Heart left ventricle (tissue), 16 donors: Measurements from ENCODE around the gene TNIP1. TPM values are rescaled to one million over a fixed set of nuclear protein-coding genes. Genes with fewer than 3 reads are reported as not detected.

ENCODE experiments used
- ATAC-seq, 4 donors: fragments of 200-7000 bp; cut with Tn5 transposase; one replicate each; pipeline ENCODE4 v1.9.1; 2020 to 2022; ENCODE audit warnings: moderate library complexity in 4 of 4, mild to moderate bottlenecking in 3 of 4, moderate number of reproducible peaks in 1 of 4
- DNase-seq, 5 donors: peaks; one replicate each; pipeline ENCODE4 v3.0.0-alpha.2; 2020
- H3K27ac ChIP-seq, 12 donors: fragments of 200-600 bp; sonication (generic) in 4 of 12; one replicate each; pipeline versions ENCODE4 v1.5.0 to v1.8.0; 2016 to 2022; ENCODE audit warnings: mild to moderate bottlenecking in 2 of 12
- H3K27me3 ChIP-seq, 9 donors: fragments of 200-600 bp; sonication (generic) in 2 of 9; one replicate each; pipeline versions ENCODE4 v1.5.1 to v1.8.0; 2016 to 2022; ENCODE audit warnings: mild to moderate bottlenecking in 3 of 9
- H3K36me3 ChIP-seq, 9 donors: fragments of 200-600 bp; sonication (generic) in 2 of 9; one replicate each; pipeline versions ENCODE4 v1.5.0 to v1.8.0; 2018 to 2022; ENCODE audit warnings: mild to moderate bottlenecking in 2 of 9
- H3K4me1 ChIP-seq, 12 donors: fragments of 200-600 bp; sonication (generic) in 4 of 12; one replicate each; pipeline versions ENCODE4 v1.5.0 to v1.8.0; 2016 to 2022; ENCODE audit warnings: mild to moderate bottlenecking in 3 of 12
- H3K4me3 ChIP-seq, 12 donors: fragments of 200-600 bp; sonication (generic) in 4 of 12; one replicate each; pipeline versions ENCODE4 v1.5.0 to v1.8.0; 2017 to 2022; ENCODE audit warnings: mild to moderate bottlenecking in 9 of 12, moderate library complexity in 4 of 12
- H3K9me3 ChIP-seq, 12 donors: fragments of 200-600 bp; sonication (generic) in 4 of 12; one replicate each; pipeline versions ENCODE4 v1.5.0 to v1.8.0; 2016 to 2022; ENCODE audit warnings: mild to moderate bottlenecking in 1 of 12
- CTCF ChIP-seq, 12 donors: fragments of 200-600 bp; sonication (generic) in 4 of 12; IDR thresholded peaks; one replicate each; pipeline versions ENCODE4 v1.5.0 to v1.8.0; 2018 to 2022; ENCODE audit warnings: antibody characterized with exemption in 12 of 12, mild to moderate bottlenecking in 5 of 12
- POLR2A ChIP-seq, 2 donors: fragments of 450-650 bp; IDR thresholded peaks; one replicate each; pipeline ENCODE4 v1.6.1; 2017; ENCODE audit warnings: antibody characterized with exemption in 2 of 2, mild to moderate bottlenecking in 2 of 2, moderate library complexity in 2 of 2
- WGBS, 4 donors: extraction: QIAGEN DNeasy Blood & Tissue Kit in 2 of 4; methylation state at CpG; one replicate each; pipeline versions ENCODE4 v1.1.5 to v1.1.7; 2013 to 2018; 5-methylcytosine and 5-hydroxymethylcytosine counted together
- intact Hi-C, 10 donors: fragments of 100-400 bp; cut with DNase I; formaldehyde crosslinking; loops; one replicate each; pipeline versions ENCODE4 v1.11.1 to v1.14.2; 2022
- polyA plus RNA-seq, 2 donors: library from polyadenylated mRNA; stranded (reverse); fragments of 200-250 nt; gene quantifications; one replicate each; pipeline ENCODE4 v1.2.3, GENCODE V29; 2013
- total RNA-seq, 9 donors: library from RNA; depleted of rRNA in 2 of 9; stranded (reverse); fragments of >200 nt in 2 of 9; fragmentation: NEBNext Ultra II Directional in 3 of 9; extraction: Animal tissue kit (Norgen Biotek cat#: 25700) in 3 of 9; gene quantifications; one replicate each; pipeline versions ENCODE4 v1.1.0 to v1.2.4, GENCODE V29; 2016 to 2023
- donor health status: ischemic (EF 13 %, LVEDD 7.1; RV severe dilation, severe dysfunction).
- donor health status: healthy with polysubstance abuse.
- donor health status: DM: no; HTN: yes; CAD: no.
- donor health status: DM: no; HTN: no; CAD: no.
- donor health status: ischemic (EF 25% LVEDD 6.9; RV normal size, moderate dysfunction).
- donor health status: ischemic (EF 25% LVEDD 5.7; RV mildly dilated, moderate dysfunction).
- donor health status: healthy.
- donor health status: DM: yes; HTN: yes; CAD: no.
- donor health status: ischemic (EF 35%, LVEDD 5.7; RV mildly dilated, moderate dysfunction).
- donor health status: nonischemic (EF 11% LVEDD 7.7; RV severe dilation, severe dysfunction).
- donor health status: DM: yes; HTN: yes; CAD: no.
- donor health status: PGD.
- donor health status: ischemic (EF 29% LVEDD 5.4; RV normal size, mild dysfunction).
- donor health status: nonischemic (EF 23%, LVEDD 6.1; RV moderate dilation, normal function).

Gene TNIP1
- total and polyA plus RNA-seq, 11 donors: 86.0 to 180 (median 108) TPM

GRCh38 chr5:151056379-151057325 is 24.2 kb downstream of the TNIP1 start:
- WGBS, 4 donors: 92 to 97% (median 94%) methylated on average over 21 to 25 of the region's 25 CpGs
- H3K27me3 ChIP-seq: no peaks in the 10 kb centered on the region
- no peak overlapping the region for H3K4me3 ChIP-seq
- intact Hi-C loops: loop anchor here in 1 of 10 donors (5.0 kb wide), 1 partner anchor 171 kb away; no protein-coding TSS in a partner anchor
- ATAC-seq (no peak), DNase-seq (peak in 1 of 5 donors; percentile 21)
- peaks cover 0 to 94% (median 83%) of the 10 kb centered on the region in 9 donors for H3K36me3 ChIP-seq
- H3K4me1 ChIP-seq: peaks cover 0 to 82% (median 29%) of the 10 kb centered on the region in 12 donors
- H3K9me3 ChIP-seq: no peaks in the 10 kb centered on the region
- TF ChIP-seq CTCF (IDR thresholded peaks at IDR 0.05): no peak
- no peak for TF ChIP-seq POLR2A (IDR thresholded peaks at IDR 0.05)
- H3K27ac ChIP-seq: peak overlapping the region in 1 of 12 donors; percentile 1

GRCh38 chr5:151055336-151055735 is 25.5 kb downstream of the TNIP1 start:
- H3K36me3 ChIP-seq: peaks cover 0 to 92% (median 82%) of the 10 kb centered on the region in 9 donors
- no peak for ATAC-seq
- no peaks in the 10 kb centered on the region for H3K27me3 ChIP-seq
- DNase-seq: peak in 1 of 5 donors; percentile 27
- H3K4me1 ChIP-seq: peaks cover 0 to 69% (median 23%) of the 10 kb centered on the region in 12 donors
- H3K4me3 ChIP-seq: no peak overlapping the region
- H3K27ac ChIP-seq: peak overlapping the region in 2 of 12 donors; percentile 7 to 11
- TF ChIP-seq CTCF (IDR thresholded peaks at IDR 0.05) (no peak), POLR2A (IDR thresholded peaks at IDR 0.05) (no peak)
- intact Hi-C loops: loop anchor here in 1 of 10 donors (5.0 kb wide), 1 partner anchor 172 kb away; no protein-coding TSS in a partner anchor
- WGBS, 4 donors: 57 to 73% (median 69%) methylated on average over 6 of the region's 6 CpGs
- H3K9me3 ChIP-seq: no peaks in the 10 kb centered on the region

DNA sequence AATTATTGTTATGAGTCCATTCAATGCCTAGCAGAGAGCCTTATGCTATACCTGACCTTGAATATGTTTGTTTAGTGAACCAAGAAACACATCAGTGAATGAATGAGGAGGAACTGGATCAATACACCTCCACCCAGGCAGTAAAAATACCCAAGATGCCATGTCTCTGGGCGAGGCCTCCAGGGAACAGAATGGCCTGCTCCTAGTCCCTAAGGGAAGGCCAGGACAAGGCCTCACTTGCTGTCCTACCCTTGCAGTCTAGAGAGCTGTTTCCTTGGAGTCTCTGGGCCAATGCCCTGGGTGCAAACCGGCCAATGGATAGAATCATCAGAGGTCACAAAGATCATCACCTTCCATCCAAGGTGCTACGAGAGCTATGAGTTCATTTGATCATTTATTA is 26.1 kb downstream of the TNIP1 start:
- Histone ChIP-seq H3K36me3 (peaks cover 0 to 92% (median 83%) of the 10 kb centered on the region in 9 donors), H3K27me3 (no peaks in the 10 kb centered on the region), H3K4me1 (peaks cover 0 to 63% (median 17%) of the 10 kb centered on the region in 12 donors), H3K4me3 (no peak overlapping the region), H3K27ac (no peak overlapping the region), H3K9me3 (no peaks in the 10 kb centered on the region)
- TF ChIP-seq CTCF (IDR thresholded peaks at IDR 0.05) (no peak), POLR2A (IDR thresholded peaks at IDR 0.05) (no peak)
- DNase-seq (no peak), ATAC-seq (no peak)
- 86 to 95% (median 91%) methylated on average over 3 of the region's 3 CpGs for WGBS, 4 donors
- intact Hi-C loops: loop anchor here in 7 of 10 donors (5.0 kb wide), 5 partner anchors 108 to 188 kb away; no protein-coding TSS in a partner anchor
